HG02970 (cell line): ENCODE results near the gene EPHB1.

Experiments
- ATAC-seq: cut with Tn5 transposase; IDR thresholded peaks from one replicate; pipeline ENCODE4 v1.9.1; 2021; ENCODE audit warnings: mild to moderate bottlenecking, moderate library complexity, moderate number of reproducible peaks; ENCODE audit not compliant: unreplicated experiment, low FRiP score

Gene EPHB1

DNA sequence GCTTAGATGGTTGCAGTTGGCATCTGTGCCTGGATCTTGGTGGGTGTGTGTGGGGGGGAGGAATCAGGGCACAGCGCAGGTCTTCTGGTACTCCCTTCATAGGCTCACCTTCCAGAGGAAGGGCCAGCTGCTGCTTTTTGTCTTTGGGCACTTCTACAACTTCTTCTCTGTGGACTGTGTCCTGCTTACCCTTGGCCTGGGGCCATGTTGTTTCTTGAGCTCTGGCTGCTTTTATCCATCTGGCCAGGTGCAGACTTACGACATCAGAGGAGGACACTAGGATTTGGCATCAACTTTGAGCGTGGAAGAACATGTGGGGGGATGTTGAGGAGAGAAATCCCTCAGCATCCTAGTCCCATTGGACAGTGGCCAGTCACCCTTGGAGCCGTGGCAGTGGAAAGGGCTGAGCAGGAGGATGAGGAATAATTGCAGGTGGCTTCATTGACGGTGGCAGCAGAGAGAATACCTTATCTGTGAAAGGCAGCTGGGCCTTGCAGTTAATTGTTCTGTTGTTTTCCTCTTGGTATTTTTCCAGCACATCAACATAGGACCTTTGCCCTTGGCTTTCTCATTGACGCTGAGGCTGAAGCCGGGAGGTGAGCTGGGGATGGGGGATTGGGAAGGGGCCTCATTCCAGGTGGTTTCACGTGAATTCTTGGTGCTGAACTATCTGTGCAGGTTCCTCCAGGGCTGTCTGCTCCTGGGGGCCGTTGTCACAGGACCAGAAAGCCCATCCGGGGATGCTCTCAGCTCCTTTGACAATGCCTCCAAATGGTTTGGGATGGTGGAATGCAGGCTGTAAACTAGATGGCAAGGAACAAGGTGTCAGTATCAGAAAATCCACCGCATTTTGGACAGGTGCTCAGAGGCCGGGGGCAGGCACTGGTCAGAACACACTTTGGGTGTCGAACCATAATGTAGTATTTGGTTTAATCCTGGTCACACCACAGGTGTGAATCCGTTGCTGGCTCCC, 9.7 kb downstream of the EPHB1 start:
- ATAC-seq: no peak

DNA sequence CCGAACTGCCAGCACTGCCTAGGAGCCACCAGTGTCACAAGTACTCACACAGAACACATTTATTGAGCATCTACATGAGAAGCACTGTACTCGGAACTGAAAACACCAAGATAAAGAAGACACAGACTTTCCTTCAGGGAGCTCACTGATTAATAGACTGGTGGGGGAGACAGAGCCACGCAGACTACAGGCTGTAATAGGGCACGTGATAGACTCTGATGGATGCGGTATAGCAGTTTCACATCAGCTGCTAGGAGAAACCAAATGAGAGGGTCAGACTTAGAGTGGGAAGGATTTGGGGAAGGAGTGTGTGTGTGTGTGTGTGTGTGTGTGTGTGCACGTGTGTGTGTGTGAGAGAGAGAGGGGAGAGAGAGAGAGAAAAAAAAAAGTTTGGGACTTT, 12.1 kb downstream of the EPHB1 start:
- no peak for ATAC-seq

DNA sequence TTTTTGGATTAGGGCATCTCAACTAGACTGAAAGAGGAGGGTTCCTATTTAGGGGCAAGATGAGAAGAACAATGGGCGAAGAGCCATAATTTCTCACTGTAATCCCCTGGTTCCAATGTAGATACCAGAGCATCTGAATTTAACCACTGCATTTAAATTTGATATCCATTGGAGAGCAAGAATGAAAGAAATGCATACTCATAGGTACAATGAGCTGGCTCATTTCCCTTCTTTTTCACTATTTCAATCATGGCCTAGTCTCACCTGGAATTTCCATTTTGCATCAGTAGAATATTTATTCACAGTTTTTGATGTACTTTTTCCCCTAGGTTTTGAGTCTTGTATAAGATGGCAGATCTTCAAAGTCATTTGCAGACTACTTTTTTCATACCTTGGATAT, 13.8 kb downstream of the EPHB1 start:
- ATAC-seq: no peak

DNA sequence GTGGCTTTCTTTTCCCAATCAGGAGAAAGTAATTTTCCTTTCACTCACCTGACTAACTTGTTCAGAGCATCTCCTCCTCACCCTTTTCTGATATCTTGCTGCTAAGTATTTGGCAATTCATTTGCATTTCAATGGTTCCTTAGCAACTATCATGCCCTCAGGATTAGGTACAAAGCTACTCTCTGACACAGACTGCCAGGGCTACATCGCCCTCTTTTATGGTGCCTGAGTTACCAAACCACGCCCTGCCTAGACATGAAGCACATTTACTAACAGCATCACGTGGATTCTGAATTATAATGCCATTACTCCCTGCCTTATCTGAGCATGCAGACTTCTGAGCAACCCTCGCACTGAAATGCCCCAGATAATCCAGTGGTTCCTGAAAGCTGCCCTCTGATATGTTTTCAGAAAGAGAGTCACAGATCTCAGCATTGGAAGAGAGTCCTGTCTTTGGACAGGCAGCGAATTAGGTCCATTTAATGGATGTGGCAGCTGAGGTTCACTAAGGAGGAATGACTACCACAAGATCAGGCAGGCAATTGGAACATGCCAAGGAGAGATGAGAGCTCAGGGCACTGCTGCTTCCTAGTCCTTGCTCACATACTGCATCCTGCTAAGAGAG, 14.5 kb downstream of the EPHB1 start:
- ATAC-seq: no peak

DNA sequence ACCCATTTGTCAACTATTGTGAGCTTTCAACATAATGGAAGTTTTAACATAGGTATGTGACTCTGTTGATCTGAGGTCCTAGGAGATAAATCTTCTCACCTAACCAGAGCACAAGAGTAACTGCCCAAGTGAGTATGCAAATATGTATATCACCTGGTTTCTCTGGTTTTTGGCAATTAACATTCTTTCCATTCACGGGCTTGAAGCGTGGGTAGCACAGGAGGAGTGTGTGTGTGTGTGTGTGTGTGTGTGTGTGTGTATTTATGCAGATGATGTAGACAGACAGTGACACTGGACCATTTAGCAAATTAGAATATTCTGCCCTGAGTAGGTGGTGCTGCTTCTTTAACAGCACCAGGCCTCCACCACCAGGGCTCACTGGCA, 15.0 kb downstream of the EPHB1 start:
- ATAC-seq: no peak

DNA sequence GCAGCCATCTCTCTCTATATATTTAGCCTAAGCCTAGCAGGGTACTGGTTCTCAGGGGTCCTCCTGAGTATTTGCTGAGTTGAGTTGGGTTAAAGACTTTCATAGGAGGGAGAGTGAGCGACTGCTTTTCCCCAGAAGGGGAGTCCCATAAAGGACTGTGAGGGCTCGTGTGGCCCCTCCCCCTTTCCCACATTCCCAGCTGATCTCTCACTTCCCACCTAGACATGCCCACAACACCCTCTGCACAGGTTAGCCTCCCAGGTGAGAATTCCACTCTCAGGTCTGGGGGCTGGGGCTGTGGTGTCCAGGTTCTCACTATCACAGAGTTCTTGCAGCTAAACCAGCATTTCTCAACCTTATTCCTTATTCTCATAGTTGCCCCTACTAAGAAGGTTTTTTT, 15.8 kb downstream of the EPHB1 start:
- ATAC-seq: no peak

DNA sequence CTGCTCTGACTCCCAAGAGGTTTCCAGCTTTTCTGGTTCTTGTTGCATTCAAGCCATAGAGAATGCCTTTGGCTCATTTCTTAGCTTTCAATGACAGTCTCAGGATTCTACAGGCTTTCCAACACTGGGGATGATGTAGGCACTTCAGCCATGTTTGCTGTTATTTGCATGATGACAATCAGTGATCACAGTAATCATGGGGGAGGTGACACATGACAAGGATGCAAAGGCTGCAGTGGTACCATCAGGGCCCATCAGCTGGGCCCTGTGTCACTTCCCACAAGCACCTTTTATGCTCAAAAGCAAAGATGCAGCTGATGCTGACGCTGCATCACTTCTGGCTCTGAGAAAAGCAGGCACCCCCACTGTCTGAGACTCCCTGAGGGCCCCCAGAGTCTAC, 18.6 kb downstream of the EPHB1 start:
- ATAC-seq: no peak

DNA sequence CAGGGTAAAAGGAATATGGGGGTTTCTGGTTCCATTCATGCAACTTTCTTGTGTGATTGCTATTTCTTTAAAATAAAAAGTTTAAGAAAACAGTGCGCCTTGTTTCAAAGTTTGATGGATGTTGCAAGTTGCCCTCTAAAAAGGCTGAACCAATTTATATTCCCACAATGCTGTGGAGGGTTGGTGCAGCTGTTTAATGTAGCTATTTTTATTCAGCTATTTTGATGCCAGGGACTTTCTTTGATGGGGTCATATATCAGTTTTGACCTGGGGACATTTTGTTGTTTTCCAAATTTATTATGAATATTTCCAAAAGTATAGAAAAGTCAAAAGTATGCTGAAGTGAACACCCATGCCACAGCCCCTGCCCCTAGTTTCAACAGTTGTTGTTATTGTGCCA, 20.5 kb downstream of the EPHB1 start:
- ATAC-seq: no peak

DNA sequence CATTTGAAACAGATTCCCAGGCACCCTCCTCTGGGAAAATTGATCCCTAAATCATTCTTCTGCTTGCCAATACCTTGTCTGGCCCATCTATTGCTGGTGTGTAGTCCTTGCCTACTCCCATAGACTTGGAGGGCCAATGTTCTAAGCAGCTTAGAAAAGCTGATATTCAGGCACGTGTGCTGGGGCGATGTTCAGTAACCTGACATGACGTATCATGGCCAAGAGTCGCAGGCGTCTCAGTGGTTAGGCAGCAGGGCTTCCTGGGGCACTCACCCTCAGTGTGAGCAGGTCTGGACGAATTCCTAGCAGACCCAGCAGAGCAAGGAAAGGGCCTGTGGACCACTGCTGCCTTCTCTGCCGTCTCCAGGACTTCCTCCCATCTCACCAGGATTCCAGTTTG, 21.6 kb downstream of the EPHB1 start:
- ATAC-seq: no peak

DNA sequence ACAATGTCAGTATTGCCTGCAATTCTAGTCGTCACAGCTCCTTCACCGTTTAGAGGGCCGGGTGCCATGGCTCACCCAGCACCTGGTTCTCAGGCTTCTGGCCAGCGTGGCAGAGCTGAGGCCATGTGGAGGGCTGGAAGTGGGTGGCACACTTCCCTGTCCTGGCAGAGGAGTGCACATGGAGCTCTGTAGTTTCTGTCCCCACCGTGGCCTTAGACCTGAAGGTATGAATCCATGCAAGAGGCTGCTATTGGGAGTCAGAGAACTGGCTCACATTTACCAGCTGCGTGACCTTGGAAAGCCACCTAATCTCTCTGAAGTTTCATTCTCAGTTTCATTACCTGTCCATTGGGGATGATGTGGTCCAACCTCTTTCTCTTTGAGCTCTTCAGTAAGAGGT, 22.2 kb downstream of the EPHB1 start:
- no peak for ATAC-seq

DNA sequence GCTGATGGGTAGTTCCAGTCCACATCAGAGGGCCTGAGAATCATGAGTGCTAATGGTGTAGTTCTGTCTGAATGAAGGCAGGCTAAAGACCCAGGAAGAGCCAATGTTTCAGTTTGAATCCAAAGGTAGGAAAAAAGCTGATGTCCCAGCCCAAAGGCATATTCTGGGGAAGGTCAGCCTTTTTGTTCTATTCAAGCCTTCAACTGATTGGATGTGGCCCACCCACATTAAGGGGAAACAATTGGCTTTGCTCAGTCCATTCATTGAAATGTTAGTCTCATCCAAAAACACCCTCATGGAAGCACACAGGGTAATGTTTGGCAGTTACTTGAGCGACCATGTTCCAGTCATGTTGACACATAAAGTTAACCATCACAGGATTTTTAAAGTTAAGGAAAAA, 25.9 kb downstream of the EPHB1 start:
- ATAC-seq: no peak

DNA sequence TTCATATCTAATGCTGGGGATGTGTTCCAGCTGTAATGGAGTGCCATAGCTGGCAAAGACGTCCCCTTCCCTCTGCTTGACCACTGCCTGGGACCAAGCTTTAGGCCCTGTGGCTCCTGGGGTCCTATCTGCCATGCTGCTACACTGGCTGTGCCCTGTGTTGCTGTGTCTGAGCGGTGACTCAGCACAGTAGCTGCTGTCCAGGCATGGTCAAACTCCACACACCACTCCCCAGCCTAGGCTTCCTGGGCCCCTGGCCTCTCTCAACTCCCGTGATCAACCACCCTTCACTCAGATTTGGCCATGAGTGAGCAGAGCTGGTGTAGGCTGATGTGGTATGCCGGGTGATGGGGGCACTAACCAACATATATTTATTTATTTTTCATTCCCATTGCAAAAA, 27.0 kb downstream of the EPHB1 start:
- ATAC-seq: no peak

DNA sequence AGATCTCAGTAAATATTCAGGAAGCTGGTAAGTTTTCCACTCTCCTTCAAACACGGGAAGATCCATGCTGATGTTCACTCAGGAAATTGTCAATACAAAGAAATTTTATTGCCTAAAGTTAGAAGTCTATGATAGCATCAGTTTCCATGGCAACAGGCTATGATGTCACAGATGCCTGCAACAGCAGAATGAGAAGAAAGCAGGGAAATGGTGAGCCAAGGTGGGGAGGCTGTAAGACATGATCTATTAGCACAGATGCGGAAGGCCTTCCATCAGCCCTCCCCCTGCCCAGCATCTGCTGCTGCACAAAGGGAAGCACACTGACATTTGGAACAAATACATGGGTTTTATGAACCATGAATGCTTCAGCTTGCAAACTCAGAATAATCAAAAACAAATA, 28.6 kb downstream of the EPHB1 start:
- no peak for ATAC-seq

DNA sequence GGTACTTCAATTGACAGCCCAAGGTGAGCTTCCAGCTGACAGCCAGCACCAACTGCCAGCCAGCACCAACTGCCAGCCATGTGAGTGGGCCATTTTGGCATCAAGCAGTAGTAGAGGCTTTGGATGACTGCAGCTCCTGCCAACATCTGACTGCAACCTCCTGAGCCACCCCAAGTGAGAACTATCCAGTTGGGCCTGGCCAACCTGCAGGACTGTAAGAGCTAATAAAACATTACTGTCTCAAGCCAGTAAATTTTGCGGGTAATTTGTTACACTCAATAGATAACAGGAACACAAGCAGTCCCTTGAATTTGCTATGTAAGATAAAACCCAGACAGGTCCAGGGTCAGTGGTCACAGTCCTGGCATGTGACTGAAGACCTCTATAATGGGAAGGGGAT, 29.7 kb downstream of the EPHB1 start:
- no peak for ATAC-seq

DNA sequence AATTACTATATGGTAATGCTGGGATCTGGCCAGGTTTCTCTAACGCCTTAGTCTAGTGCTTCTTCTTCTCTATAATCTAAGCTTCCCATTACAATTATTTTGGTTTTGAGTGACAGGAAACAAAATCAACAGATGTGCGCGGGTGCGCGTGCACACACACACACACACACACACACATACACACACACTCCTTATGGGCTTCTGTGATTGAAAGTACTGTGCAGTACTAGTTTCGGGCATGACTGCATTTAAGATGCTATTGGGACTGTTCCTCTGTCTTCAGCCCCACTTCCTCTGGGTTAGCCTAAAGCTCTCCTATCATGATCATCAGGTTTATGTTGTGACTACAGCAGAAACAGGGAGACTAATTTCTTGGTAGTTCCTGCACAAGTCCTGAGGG, 32.2 kb downstream of the EPHB1 start:
- no peak for ATAC-seq

DNA sequence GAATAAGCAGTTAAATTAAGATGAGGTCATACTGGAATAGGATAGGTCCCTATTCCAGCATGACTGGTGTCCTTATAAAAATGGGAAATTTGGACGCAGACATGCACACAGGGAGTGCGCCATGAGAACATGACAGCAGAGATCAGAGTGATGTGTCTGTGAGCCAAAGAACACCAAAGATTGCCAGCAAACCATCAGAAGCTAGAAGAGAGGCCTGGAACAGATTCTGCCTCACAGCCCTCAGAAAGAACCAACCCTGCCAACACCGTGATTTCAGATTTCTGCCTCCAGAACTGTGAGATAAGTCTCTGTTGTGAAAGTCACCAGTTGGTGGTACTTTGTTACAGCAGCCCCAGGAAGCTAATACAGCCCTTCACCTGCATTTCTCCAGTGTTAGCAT, 34.7 kb downstream of the EPHB1 start:
- no peak for ATAC-seq

DNA sequence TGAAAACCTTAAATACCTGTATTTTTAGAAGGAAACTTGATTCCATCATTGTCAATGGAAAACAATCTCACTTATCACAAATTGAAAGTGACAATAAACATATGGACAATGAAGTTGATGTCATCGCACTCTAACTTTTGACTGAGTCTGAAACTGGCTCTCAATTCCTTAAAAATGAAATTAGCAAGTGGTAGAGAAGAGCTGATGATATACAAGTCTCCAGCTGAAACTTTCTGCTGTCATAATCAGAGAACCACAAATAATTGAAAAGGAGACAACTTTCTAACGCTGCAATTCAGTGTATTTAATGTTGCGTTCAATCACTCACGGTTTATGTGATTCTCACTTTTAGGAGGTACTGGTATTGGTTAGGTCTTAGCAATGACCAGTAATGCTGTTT, 37.5 kb downstream of the EPHB1 start:
- ATAC-seq: no peak

DNA sequence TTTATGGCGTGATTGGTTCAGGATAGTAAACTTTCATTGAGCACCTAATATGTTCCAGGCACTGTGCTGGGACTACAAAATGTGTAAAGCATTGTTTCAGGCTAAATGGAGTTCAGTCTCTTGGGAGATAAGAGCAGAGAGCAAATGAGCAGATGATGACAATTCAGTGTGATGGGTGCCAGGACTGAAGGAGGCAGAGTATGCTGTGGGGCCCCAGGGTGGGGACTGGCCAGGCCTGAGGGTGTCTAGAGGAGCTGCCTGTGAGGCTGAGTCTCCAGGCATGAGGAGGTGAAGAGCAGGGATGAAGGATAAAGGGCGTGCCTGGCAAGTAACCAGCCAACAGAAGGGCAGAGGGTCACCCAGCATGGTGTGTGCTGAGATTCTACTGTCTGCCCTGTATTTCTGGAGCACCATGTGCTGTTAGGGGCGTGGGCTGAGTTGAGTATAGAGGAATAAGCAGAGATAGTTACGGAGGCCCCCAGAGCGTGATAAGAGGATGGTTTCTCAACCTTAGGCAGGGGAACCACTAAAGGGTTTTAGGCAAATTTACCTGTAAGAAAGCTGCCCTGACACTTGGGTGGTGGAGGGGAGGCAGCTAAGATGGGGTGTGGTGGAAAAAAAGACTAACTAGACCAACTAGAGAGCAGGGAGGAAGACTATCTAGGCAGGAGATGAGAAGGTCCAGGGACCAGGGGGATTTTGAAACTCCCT, 38.5 kb downstream of the EPHB1 start:
- ATAC-seq: no peak

DNA sequence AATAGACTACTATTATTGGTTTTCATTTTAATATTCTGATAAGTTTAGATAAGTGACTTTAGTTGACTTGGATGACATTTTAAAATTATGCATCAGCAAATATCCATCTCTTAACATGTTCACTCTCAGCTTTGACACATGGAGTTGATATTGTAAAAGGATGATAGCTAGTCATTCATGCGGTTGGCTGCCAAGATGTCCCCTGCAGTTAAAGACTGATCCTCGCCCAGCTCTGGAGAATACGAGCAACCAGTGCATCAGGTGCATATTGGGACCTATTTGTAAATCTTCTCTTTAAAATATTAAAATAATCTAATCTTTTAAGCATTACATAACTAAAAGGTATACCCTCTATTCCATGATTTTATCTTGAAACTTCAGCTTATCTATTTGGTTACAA, 41.9 kb downstream of the EPHB1 start:
- ATAC-seq: no peak

DNA sequence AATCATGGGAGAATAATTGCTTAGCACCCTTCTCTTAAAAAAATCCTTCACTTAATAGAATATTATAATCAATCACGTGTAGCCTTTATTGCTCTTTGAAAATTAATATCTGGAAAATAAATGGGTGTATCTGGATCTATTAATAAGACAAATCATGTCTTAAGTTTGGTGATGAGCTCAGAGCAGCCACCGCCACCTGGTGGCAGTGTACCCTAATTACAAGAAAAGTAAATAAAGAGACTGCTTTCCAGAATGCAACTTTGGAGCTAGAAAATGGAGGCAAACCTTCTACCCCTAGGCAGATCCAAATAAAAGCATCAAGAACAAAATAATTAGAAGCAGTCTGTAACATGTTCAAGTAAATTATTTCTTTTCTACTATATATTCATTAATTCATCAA, 43.5 kb downstream of the EPHB1 start:
- ATAC-seq: no peak

DNA sequence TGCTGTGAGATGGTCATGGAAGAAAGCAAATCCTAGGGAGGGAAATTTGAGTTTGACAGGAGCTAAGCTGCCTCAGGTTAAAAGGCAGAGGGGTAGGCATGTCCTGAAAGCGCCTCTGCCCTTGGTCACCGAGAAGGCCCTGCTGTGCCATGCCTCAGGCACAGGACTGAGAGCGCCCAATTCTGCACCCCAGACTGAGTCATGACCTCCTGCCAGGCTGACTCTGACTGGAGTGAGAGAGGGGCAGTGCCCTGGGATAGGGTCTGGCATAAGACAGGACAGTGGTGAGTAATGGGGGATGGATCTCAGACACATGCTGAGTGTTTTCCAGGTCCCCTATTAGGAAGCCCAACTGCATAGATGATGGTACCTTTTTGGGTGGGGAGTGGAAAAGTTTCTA, 44.4 kb downstream of the EPHB1 start:
- no peak for ATAC-seq

DNA sequence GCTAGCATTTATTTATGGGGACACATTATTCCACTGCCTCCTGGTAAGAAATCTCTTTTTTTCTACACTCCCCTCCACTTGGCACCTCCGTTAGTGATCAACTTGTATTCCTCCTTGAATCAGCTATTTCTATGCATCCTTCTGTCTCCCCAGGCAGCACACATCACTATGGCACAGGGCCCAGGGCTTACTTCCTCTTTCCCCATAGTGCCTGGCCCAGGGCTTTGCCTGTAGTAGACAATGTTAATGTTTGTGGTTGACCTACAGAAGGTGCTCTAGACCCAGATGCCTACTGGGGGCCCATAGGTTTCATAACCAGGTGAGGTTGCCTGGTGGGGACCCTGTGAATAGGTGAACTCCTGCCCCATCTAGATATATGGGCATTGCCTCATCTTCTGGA, 44.9 kb downstream of the EPHB1 start:
- ATAC-seq: no peak
